Neutrophil (primary cell): ENCODE results near the gene NR1D2.

Source experiments
- H3K27ac ChIP-seq: fragments of 200-600 bp; sonication (generic); 2 replicates; pipeline ENCODE4 v1.5.1; 2016; ENCODE audit warnings: mild to moderate bottlenecking, moderate library complexity
- H3K27me3 ChIP-seq: fragments of 200-600 bp; sonication (generic); 2 replicates; pipeline ENCODE4 v1.6.0; 2016; ENCODE audit warnings: mild to moderate bottlenecking
- H3K36me3 ChIP-seq: fragments of 200-600 bp; sonication (generic); 2 replicates; pipeline ENCODE4 v1.5.1; 2017
- H3K4me1 ChIP-seq, 2 experiments: fragments of 200-600 bp in 1 of 2; sonication (generic) in 1 of 2; 1 replicate in 1 of 2; 2 replicates in 1 of 2; pipeline versions ENCODE4 v1.5.1 to v1.6.1; 2013 to 2016; ENCODE audit warnings: low read depth in 1 of 2, low read length in 1 of 2, mild to moderate bottlenecking in 1 of 2, moderate library complexity in 1 of 2; ENCODE audit not compliant: control insufficient read depth in 1 of 2, insufficient read depth in 1 of 2
- H3K4me3 ChIP-seq, 2 experiments: fragments of 200-600 bp in 1 of 2; sonication (generic) in 1 of 2; 1 replicate in 1 of 2; 2 replicates in 1 of 2; pipeline ENCODE4 v1.5.1; 2013 to 2016; ENCODE audit warnings: low read depth in 1 of 2, low read length in 1 of 2, mild to moderate bottlenecking in 1 of 2, moderate library complexity in 1 of 2
- H3K9me3 ChIP-seq: fragments of 200-600 bp; sonication (generic); 2 replicates; pipeline ENCODE4 v1.5.1; 2016
- CTCF ChIP-seq: fragments of 200-600 bp; sonication (generic); IDR thresholded peaks from 2 replicates; pipeline ENCODE4 v1.5.1; 2016; ENCODE audit warnings: antibody characterized with exemption

NR1D2 gene

GRCh38 chr3:23960649-23961048, 15.6 kb downstream of the NR1D2 start:
- no peaks in the 10 kb centered on the region for H3K27me3 ChIP-seq
- no peak overlapping the region for H3K27ac ChIP-seq
- TF ChIP-seq CTCF = no peak
- H3K4me1 ChIP-seq = no peaks in the 10 kb centered on the region
- H3K36me3 ChIP-seq = no peaks in the 10 kb centered on the region
- no peaks in the 10 kb centered on the region for H3K9me3 ChIP-seq
- no peak overlapping the region for H3K4me3 ChIP-seq

DNA sequence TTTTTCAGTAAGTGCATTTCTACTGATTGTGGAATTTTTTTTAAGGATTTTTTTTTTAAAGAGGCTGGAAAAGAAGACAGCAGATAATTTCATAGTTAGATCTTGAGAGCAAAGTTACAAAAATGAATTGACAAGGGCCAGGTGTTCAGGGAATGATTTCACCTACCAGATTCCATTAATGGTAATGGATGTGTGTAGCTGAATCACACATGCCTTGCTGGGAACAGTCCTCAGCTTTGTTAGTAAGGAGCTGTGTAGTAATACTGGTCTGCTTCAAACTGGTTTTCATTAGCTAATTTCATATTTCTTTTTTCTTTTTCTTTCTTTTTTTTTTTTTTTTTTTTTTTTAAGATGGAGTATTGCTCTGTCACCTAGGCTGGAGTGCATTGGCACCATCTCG, 16.0 kb downstream of the NR1D2 start:
- Histone ChIP-seq H3K27ac (no peak overlapping the region), H3K4me1 (no peaks in the 10 kb centered on the region), H3K9me3 (no peaks in the 10 kb centered on the region), H3K4me3 (no peak overlapping the region), H3K27me3 (no peaks in the 10 kb centered on the region), H3K36me3 (no peaks in the 10 kb centered on the region)
- no peak for TF ChIP-seq CTCF

- TF ChIP-seq CTCF = no peak
- no peak overlapping the region for H3K4me3 ChIP-seq
Observed at GRCh38 chr3:23961913-23962312, 16.8 kb downstream of the NR1D2 start.

GRCh38 chr3:23964537-23965235, 19.6 kb downstream of the NR1D2 start:
- H3K4me3 ChIP-seq = no peak overlapping the region
- TF ChIP-seq CTCF = no peak
- no peaks in the 10 kb centered on the region for H3K4me1 ChIP-seq
- H3K9me3 ChIP-seq = no peaks in the 10 kb centered on the region
- H3K27me3 ChIP-seq = no peaks in the 10 kb centered on the region
- no peaks in the 10 kb centered on the region for H3K36me3 ChIP-seq
- no peak overlapping the region for H3K27ac ChIP-seq

More at GRCh38 chr3:23961913-23962312, 16.8 kb downstream of the NR1D2 start:
- H3K27me3 ChIP-seq = no peaks in the 10 kb centered on the region
- H3K9me3 ChIP-seq = no peaks in the 10 kb centered on the region
- no peaks in the 10 kb centered on the region for H3K36me3 ChIP-seq
- H3K4me1 ChIP-seq = no peaks in the 10 kb centered on the region
- H3K27ac ChIP-seq = no peak overlapping the region

DNA sequence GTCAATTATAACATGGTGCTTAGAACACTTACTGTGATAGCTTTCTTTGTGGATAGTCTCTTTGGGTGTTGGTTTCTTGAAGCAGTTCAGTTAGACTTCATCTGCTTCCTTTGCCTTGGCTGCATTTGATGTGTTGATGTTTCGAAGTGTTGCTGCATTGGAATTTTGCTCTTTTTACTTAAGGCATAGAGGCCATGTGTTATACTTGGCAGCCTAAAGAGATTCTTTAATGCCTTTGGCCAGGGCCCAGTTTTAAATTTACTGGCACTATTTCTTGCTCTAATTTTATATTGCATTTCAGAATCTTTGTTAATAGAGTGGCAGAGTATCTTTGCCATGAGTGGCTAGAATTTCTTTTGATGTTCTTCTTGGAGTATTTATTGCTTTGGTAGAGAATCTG, 21.2 kb downstream of the NR1D2 start:
- TF ChIP-seq CTCF = no peak
- Histone ChIP-seq H3K4me1 (no peaks in the 10 kb centered on the region), H3K4me3 (no peak overlapping the region), H3K27me3 (no peaks in the 10 kb centered on the region), H3K9me3 (no peaks in the 10 kb centered on the region), H3K36me3 (no peaks in the 10 kb centered on the region), H3K27ac (no peak overlapping the region)
